OCI-LY3 (cell line): ENCODE data around the gene ACTN3.

Source experiments
- H2AFZ ChIP-seq: fragments of 200-600, 300-600 bp; shearing (Covaris generic); 2 replicates; pipeline ENCODE4 v1.6.0; 2014; ENCODE audit warnings: antibody characterized with exemption, low read depth, low read length
- H3K27ac ChIP-seq: fragments of 200-600, 300-600 bp; sonication (generic); 2 replicates; pipeline ENCODE4 v1.5.1; 2014; ENCODE audit warnings: mild to moderate bottlenecking, low read length, moderate library complexity, mixed read lengths
- H3K27me3 ChIP-seq: fragments of 200-600, 300-600 bp; sonication (generic); 2 replicates; pipeline ENCODE4 v1.6.1; 2014; ENCODE audit warnings: low read depth, low read length, mixed read lengths
- H3K36me3 ChIP-seq: fragments of 200-600, 300-600 bp; sonication (generic); replicated peaks from 2 replicates; pipeline ENCODE3; 2014; ENCODE audit warnings: low read depth, low read length, mixed read lengths
- H3K4me1 ChIP-seq: fragments of 300-600, 200-600 bp; sonication (generic); 2 replicates; pipeline ENCODE4 v1.6.1; 2014; ENCODE audit warnings: low read length, mixed read lengths
- H3K4me2 ChIP-seq: fragments of 200-600, 300-600 bp; sonication (generic); 2 replicates; pipeline ENCODE4 v1.6.1; 2014; ENCODE audit warnings: low read length, mixed read lengths
- H3K4me3 ChIP-seq: fragments of 300-600, 200-600 bp; sonication (generic); 2 replicates; pipeline ENCODE4 v1.5.1; 2014; ENCODE audit warnings: antibody characterized with exemption, mild to moderate bottlenecking, low read length, moderate library complexity
- H3K79me2 ChIP-seq: fragments of 300-600, 200-600 bp; shearing (Covaris generic); 2 replicates; pipeline ENCODE4 v1.6.1; 2014; ENCODE audit warnings: mild to moderate bottlenecking, low read length, mixed read lengths
- H3K9ac ChIP-seq: fragments of 300-600, 200-600 bp; shearing (Covaris generic); 2 replicates; pipeline ENCODE4 v1.6.0; 2014; ENCODE audit warnings: mild to moderate bottlenecking, low read length, moderate library complexity
- H3K9me3 ChIP-seq: fragments of 200-600, 300-600 bp; shearing (Covaris generic); 2 replicates; pipeline ENCODE4 v1.6.1; 2014; ENCODE audit warnings: low read length, mixed read lengths; ENCODE audit not compliant: insufficient read depth
- H4K20me1 ChIP-seq: fragments of 200-600, 300-600 bp; sonication (generic); 2 replicates; pipeline ENCODE4 v1.6.1; 2016; ENCODE audit warnings: low read length, mixed read lengths; ENCODE audit not compliant: insufficient read depth
- CTCF ChIP-seq: fragments of 200-600, 300-600 bp; sonication (generic); IDR thresholded peaks from 2 replicates; pipeline ENCODE4 v1.5.1; 2014; ENCODE audit warnings: antibody characterized with exemption, low read length, low read depth
- EZH2phosphoT487 ChIP-seq: fragments of 200-600 bp; shearing (Covaris generic); IDR thresholded peaks from 2 replicates; pipeline ENCODE4 v1.6.1; 2018; ENCODE audit warnings: antibody characterized with exemption, mixed run types, low read depth

The ACTN3 gene

GRCh38 chr11:66589996-66590675 lies 43.4 kb downstream of the ACTN3 start:
- H4K20me1 ChIP-seq: no peaks in the 10 kb centered on the region
- no peak overlapping the region for H3K27ac ChIP-seq
- no peak overlapping the region for H2AFZ ChIP-seq
- TF ChIP-seq CTCF (no peak), EZH2phosphoT487 (no peak)
- H3K36me3 ChIP-seq: no peaks in the 10 kb centered on the region
- H3K9me3 ChIP-seq: no peaks in the 10 kb centered on the region
- H3K27me3 ChIP-seq: no peaks in the 10 kb centered on the region
- H3K9ac ChIP-seq: no peak overlapping the region
- no peak overlapping the region for H3K4me3 ChIP-seq
- H3K79me2 ChIP-seq: peaks cover 9% of the 10 kb centered on the region
- H3K4me2 ChIP-seq: no peak overlapping the region
- H3K4me1 ChIP-seq: peaks cover 10% of the 10 kb centered on the region

- no peaks in the 10 kb centered on the region for H3K36me3 ChIP-seq
- no peak overlapping the region for H3K9ac ChIP-seq
- H3K9me3 ChIP-seq: no peaks in the 10 kb centered on the region
- H3K4me2 ChIP-seq: no peak overlapping the region
- no peak overlapping the region for H3K27ac ChIP-seq
- peaks cover 9% of the 10 kb centered on the region for H3K79me2 ChIP-seq
- TF ChIP-seq CTCF: no peak
- TF ChIP-seq EZH2phosphoT487: no peak
- H3K4me3 ChIP-seq: no peak overlapping the region
- no peak overlapping the region for H2AFZ ChIP-seq
- no peaks in the 10 kb centered on the region for H4K20me1 ChIP-seq
- H3K4me1 ChIP-seq: peaks cover 10% of the 10 kb centered on the region
- H3K27me3 ChIP-seq: no peaks in the 10 kb centered on the region
Observed at GRCh38 chr11:66591175-66591574, 44.5 kb downstream of the ACTN3 start.

GRCh38 chr11:66592457-66593302 lies 46.0 kb downstream of the ACTN3 start, which contains the start of the genes CCDC87 and CCS:
Gene CCDC87 (minus strand): TSS chr11:66593063. CDS start chr11:66593015, 48 bp downstream.
Gene CCS (plus strand): TSS chr11:66593185. CDS start chr11:66593262, 77 bp downstream.
- no peaks in the 10 kb centered on the region for H3K27me3 ChIP-seq
- peaks cover 9% of the 10 kb centered on the region for H3K79me2 ChIP-seq
- peak within 1 kb of the TSS; percentile 91 for H3K4me2 ChIP-seq
- peak within 1 kb of the TSS; percentile 88 for H3K4me3 ChIP-seq
- TF ChIP-seq EZH2phosphoT487 (no peak), CTCF (peak; percentile 56)
- H3K9ac ChIP-seq: peak within 1 kb of the TSS; percentile 91
- H3K4me1 ChIP-seq: peaks cover 10% of the 10 kb centered on the region
- peaks cover 4% of the 10 kb centered on the region for H3K36me3 ChIP-seq
- H3K9me3 ChIP-seq: no peaks in the 10 kb centered on the region
- peak within 1 kb of the TSS; percentile 26; the same call in 1 of the 2 replicates for H3K27ac ChIP-seq
- no peaks in the 10 kb centered on the region for H4K20me1 ChIP-seq
- H2AFZ ChIP-seq: peak within 1 kb of the TSS; percentile 80

- peak overlapping the region; percentile 91 for H3K4me2 ChIP-seq
- H3K27me3 ChIP-seq: no peaks in the 10 kb centered on the region
- H3K9ac ChIP-seq: peak overlapping the region; percentile 91
- H3K79me2 ChIP-seq: peaks cover 9% of the 10 kb centered on the region
- H3K9me3 ChIP-seq: no peaks in the 10 kb centered on the region
- peak overlapping the region; percentile 26; the same call in 1 of the 2 replicates for H3K27ac ChIP-seq
- peaks cover 4% of the 10 kb centered on the region for H3K36me3 ChIP-seq
- peaks cover 10% of the 10 kb centered on the region for H3K4me1 ChIP-seq
- peak overlapping the region; percentile 80 for H2AFZ ChIP-seq
- H3K4me3 ChIP-seq: peak overlapping the region; percentile 88
- no peaks in the 10 kb centered on the region for H4K20me1 ChIP-seq
- TF ChIP-seq CTCF (no peak), EZH2phosphoT487 (no peak)
Observed at GRCh38 chr11:66593303-66593635, 46.6 kb downstream of the ACTN3 start.
